Endothelial cell of umbilical vein (primary cell): ENCODE data around the gene IL25.

Source experiments
- JUN ChIP-seq: IDR thresholded peaks from 2 replicates; pipeline ENCODE4 v1.6.1; 2011; ENCODE audit warnings: borderline replicate concordance, low read depth; ENCODE audit not compliant: insufficient read length, insufficient read depth
- MYC ChIP-seq: IDR thresholded peaks from one replicate; pipeline ENCODE4 v1.6.1; 2011; ENCODE audit warnings: mild to moderate bottlenecking, low read depth, low read length
- POLR2A ChIP-seq: IDR thresholded peaks from 2 replicates; pipeline ENCODE4 v1.6.1; 2012; ENCODE audit warnings: low read depth, mild to moderate bottlenecking, control low read depth, low read length
- POLR2AphosphoS5 ChIP-seq: IDR thresholded peaks from 2 replicates; pipeline ENCODE4 v1.6.1; 2012; ENCODE audit warnings: low read depth, mild to moderate bottlenecking, control low read depth, low read length, moderate library complexity; ENCODE audit not compliant: insufficient read depth
- TF ChIP-seq, protein P1 (sequence below), 2 donors: IDR thresholded peaks; 1 replicate in 1 of 2; 2 replicates in 1 of 2; pipeline ENCODE4 v1.5.1; 2011; ENCODE audit warnings: low read length in 2 of 2, mild to moderate bottlenecking in 2 of 2, moderate library complexity in 2 of 2, control low read depth in 1 of 2, inconsistent platforms in 1 of 2, low read depth in 1 of 2; ENCODE audit not compliant: insufficient read depth in 1 of 2; ENCODE audit errors: extremely low read depth in 1 of 2

DNA sequence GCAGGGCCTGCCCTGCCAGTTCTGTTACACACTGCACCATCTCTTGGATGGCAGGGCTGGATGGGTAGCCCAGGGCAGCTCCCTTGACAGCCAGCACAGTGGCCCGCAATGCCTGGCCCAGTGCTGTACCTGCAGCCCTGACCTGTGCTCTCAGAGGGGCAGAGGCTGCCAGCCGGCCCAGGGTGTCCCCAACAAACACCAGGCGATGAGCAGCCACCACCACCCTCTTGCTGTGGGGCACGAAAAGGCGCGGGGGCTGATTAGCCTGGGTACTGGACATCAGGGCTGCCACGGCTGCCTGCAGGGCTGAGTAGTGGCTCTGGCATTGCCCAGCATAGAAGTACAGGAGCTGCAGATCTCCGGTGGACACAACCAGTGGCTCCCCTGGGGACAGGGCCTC lies 15.3 kb upstream of the IL25 start:
- TF ChIP-seq POLR2AphosphoS5 = no peak
- TF ChIP-seq POLR2A = no peak
- TF ChIP-seq, protein P1, sequence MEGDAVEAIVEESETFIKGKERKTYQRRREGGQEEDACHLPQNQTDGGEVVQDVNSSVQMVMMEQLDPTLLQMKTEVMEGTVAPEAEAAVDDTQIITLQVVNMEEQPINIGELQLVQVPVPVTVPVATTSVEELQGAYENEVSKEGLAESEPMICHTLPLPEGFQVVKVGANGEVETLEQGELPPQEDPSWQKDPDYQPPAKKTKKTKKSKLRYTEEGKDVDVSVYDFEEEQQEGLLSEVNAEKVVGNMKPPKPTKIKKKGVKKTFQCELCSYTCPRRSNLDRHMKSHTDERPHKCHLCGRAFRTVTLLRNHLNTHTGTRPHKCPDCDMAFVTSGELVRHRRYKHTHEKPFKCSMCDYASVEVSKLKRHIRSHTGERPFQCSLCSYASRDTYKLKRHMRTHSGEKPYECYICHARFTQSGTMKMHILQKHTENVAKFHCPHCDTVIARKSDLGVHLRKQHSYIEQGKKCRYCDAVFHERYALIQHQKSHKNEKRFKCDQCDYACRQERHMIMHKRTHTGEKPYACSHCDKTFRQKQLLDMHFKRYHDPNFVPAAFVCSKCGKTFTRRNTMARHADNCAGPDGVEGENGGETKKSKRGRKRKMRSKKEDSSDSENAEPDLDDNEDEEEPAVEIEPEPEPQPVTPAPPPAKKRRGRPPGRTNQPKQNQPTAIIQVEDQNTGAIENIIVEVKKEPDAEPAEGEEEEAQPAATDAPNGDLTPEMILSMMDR (IDR thresholded peaks at IDR 0.05; ENCODE audit: extremely low read depth in 1 of 2, insufficient read depth in 1 of 2, low read depth in 1 of 2, low read length in 2 of 2) = no peak
- TF ChIP-seq JUN = no peak
- no peak for TF ChIP-seq MYC
